HG03064 (cell line): ENCODE measurements around the gene PRR36.
"Not testable (repeated sequence)": the region's sequence is repeated elsewhere in the genome, so short reads cannot be mapped to it uniquely, and the experiment has no call there.

Experiments
- ATAC-seq: cut with Tn5 transposase; IDR thresholded peaks from one replicate; pipeline ENCODE4 v1.9.1; 2021; ENCODE audit warnings: low read depth; ENCODE audit not compliant: unreplicated experiment

PRR36 gene

GRCh38 chr19:7900931-7901330 is 26.7 kb upstream of the PRR36 start:
- ATAC-seq = no peak

GRCh38 chr19:7900401-7900870 is 26.2 kb upstream of the PRR36 start:
- ATAC-seq = no peak

DNA sequence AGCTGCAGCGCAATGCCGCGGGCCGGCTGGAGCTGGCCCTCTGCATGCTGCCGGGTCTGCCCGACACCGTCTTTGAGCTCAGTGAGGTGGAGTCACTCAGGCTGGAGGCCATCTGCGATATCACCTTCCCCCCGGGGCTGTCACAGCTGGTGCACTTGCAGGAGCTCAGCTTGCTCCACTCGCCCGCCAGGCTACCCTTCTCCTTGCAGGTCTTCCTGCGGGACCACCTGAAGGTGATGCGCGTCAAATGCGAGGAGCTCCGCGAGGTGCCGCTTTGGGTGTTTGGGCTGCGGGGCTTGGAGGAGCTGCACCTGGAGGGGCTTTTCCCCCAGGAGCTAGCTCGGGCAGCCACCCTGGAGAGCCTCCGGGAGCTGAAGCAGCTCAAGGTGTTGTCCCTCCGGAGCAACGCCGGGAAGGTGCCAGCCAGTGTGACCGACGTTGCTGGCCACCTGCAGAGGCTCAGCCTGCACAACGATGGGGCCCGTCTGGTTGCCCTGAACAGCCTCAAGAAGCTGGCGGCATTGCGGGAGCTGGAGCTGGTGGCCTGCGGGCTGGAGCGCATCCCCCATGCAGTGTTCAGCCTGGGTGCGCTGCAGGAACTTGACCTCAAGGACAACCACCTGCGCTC is 25.7 kb upstream of the PRR36 start:
- ATAC-seq = no peak

GRCh38 chr19:7898967-7899366 is 24.8 kb upstream of the PRR36 start:
- ATAC-seq = no peak

- no peak for ATAC-seq
These were observed 23.1 kb upstream of the PRR36 start for GRCh38 chr19:7897292-7897691.

- ATAC-seq = no peak
These were observed 21.4 kb upstream of the PRR36 start for GRCh38 chr19:7895565-7895964.

DNA sequence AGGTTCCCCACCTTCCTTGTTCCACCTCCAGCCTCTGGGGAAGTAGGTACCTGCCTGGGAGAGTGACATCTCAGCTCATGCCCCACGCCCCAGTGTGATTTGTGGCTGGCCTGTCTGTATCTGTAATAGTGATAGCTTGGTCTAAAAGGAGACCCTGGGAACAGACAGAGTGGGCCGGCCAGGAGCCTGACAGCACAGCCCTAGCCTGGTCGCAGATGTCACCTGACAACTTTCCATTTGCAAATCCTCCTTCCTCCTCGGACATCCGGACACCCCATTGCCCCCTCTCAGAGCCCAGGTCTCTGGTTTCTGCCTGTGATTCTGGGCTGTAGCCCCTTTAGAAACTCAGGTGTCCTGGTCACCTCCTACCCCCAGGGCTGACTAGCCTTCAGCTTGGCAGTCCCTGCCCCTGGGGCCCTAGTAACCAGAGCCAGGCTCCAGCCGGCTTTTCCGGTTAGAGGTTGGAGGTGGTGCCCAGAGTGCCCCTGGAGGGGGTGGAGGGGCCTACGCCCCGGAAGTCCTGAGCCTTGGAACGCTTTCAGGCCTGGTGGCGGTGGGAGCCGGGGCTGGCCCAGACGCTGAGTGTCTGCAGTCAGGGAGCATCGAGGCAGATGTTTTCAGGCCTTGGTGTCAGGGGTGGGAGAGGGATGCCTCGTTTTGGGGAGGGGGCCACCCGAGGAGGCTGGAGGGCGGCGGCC is 20.6 kb upstream of the PRR36 start:
- ATAC-seq = no peak

DNA sequence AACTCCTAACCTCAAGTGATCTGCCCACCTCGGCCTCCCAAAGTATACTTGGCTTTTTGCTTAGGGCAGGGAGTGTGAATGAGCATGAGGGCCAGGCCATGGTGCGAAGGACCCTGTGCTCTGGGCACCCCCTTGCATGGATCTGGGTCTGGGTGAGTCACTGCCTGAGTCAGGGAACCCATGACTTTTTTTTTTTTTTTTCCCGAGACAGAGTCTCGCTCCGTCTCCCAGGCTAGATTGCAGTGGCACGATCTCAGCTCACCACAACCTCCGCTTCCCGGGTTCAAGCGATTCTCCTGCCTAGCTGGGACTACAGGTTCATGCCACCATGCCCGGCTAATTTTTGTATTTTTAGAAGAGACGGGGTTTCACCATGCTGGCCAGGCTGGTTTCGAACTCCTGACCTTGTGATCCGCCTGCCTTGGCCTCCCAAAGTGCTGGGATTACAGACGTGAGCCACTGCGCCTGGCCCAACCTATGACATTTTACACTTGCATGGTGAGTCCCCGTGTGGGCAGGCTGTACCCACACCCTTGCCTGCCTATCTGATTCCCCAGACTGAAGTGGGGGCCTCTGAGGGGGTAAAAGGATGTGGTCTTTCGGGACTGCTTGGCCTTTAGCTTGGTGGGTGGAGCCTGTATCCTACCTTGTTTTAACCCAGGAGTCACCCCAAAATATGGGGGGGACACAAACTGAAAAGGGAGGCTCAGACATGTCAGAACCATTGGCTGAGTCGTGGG is 19.3 kb upstream of the PRR36 start:
- ATAC-seq = not testable (repeated sequence)

DNA sequence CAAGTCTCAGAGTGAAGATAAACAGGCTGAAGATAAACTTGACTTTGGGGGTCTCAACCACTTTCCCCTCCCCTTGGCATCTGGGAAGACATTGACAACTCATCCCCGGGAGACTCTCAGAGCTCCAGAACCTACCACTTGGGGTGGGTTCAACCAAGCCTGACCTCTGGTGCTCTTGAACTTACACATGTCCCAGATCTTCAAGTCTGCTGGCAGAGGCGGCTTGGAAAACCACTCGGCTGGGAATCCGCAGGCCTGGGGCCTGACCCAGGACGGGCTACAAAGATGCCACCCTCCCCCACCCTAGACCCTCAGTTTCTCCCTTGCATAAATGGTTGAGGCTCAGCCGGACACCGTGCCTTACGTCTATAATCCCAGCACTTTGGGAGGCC is 14.6 kb upstream of the PRR36 start:
- no peak for ATAC-seq

- ATAC-seq = no peak
These were observed 14.1 kb upstream of the PRR36 start, which contains the start of gene LRRC8E for GRCh38 chr19:7888145-7888825. LRRC8E (plus strand) TSS chr19:7888510; CDS start chr19:7895604, 7,094 bp downstream.

DNA sequence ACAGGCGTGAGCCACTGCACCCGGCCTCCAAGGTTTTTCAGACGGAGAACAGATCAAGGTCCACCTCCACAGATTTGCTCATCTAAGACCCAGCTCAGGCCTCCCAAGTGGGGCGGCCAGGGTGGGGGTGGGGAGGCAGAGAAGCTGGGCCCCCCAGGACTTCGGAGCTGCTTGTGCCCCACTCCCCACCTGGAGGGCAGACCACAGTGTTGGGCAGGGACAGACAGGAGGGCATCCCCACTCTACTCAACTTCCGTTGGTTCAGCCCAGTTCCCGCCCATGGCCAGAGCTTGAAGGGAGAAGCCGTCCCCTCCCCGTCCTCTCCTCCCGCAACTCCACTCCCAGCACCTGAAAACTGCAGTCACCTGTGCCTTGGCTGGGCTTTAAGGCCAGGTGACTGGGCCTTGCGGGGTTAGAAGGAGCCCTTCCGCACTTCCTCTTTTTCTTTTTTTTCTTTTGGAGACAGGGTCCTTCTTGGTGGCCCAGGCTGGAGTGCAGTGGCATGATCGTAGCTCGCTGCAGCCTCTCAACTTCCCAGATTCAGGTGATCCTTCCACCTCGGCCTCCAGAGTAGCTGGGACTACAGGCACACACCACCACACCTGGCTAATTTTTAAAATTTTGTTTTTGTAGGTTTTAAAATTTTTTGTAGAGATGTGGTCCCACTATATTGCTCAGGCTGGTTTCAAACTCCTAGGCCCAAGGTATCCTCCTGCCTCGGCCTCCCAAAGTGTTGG is 13.4 kb upstream of the PRR36 start:
- no peak for ATAC-seq

- no peak for ATAC-seq
These were observed 11.6 kb upstream of the PRR36 start for GRCh38 chr19:7885818-7886217.

GRCh38 chr19:7883796-7884570 is 9.8 kb upstream of the PRR36 start:
- no peak for ATAC-seq

- ATAC-seq = no peak
These were observed 8.9 kb upstream of the PRR36 start for GRCh38 chr19:7883105-7883504.

DNA sequence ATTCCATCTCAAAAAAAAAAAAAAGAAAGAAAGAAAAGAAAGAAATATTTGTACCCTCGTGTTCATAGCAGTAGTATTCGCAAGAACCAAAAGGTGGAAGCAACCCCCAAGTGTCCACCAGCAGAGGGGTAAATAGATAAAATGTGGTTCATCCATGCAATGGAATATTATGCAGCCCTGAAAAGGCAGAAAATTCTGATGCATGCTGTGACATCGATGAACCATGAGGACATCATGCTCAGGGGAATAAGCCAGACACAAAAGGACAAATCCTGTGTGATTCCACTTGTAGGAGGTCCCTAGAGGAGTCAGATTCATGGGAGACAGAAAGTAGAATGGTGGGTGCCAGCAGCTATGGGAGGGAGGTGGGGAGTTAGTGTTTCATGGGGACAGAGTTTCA is 7.7 kb upstream of the PRR36 start:
- no peak for ATAC-seq

DNA sequence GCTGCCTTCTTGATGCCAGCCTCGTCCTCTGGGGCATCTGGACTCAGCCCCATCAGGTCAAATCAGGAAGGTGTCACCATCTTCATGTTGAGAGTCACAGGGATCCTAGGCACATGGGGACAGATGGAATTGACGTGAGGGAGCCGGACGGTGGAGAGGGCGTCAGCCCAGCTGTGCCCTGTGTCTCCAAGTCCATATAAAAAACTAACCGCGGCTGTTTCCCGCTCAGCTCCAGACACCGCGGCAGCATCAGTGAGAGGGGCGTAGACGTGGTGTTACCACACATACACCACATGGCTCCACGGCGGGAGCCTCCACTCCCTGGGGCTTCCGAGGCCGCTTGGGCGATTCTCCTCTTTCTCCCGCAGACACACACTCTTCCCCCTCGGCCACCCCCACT is 5.6 kb upstream of the PRR36 start:
- no peak for ATAC-seq

- no peak for ATAC-seq
These were observed 5.1 kb upstream of the PRR36 start for GRCh38 chr19:7879111-7879807.

DNA sequence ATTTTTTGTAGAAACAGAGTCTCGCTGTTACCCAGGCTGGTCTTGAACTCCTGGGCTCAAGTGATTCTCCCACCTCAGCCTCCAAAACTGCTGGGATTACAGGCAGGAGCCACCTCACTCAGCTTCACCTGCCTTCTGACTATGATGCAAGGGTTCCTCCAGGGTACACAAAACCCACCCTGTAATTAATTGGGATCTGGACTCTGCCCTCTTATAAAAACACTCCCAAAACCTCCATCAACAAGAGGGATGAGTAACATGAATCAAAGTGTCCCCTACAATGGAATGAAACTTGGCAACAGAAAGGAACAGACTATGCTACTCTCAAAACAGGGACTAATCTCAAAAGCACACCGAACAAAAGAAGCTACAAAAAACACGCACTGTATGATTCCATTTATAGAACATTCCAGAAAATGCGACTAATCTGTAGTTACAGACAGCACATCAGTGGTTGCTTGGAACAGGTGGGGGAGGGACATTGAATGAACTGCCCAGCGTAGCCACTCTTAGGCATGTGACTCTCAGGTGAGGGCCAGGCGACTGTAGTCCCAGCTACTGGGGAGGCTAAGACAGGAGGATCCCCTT is 3.2 kb upstream of the PRR36 start:
- ATAC-seq = no peak

DNA sequence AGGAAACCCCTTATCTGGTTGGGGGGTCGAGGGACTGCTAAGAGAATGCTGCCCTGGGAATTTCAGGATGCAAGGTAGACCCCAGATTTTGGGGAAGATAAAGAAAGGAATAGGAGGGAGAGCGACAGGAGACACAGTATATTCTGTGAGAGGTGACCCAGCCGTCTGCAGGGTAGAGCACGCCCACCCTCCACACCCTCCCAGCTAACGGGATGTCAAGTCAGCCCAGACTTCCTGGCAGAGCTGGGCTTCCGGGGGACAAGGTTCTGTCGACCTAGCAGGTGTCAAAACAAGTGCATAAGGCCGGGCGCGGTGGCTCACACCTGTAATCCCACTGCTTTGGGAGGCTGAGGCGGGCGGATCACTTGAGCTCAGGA is 695 bp upstream of the PRR36 start:
- no peak for ATAC-seq
